ENCODE results near the gene PALD1.
"Not testable (repeated sequence)": the region's sequence is repeated elsewhere in the genome, so short reads cannot be mapped to it uniquely, and the experiment has no call there.

The PALD1 gene

DNA sequence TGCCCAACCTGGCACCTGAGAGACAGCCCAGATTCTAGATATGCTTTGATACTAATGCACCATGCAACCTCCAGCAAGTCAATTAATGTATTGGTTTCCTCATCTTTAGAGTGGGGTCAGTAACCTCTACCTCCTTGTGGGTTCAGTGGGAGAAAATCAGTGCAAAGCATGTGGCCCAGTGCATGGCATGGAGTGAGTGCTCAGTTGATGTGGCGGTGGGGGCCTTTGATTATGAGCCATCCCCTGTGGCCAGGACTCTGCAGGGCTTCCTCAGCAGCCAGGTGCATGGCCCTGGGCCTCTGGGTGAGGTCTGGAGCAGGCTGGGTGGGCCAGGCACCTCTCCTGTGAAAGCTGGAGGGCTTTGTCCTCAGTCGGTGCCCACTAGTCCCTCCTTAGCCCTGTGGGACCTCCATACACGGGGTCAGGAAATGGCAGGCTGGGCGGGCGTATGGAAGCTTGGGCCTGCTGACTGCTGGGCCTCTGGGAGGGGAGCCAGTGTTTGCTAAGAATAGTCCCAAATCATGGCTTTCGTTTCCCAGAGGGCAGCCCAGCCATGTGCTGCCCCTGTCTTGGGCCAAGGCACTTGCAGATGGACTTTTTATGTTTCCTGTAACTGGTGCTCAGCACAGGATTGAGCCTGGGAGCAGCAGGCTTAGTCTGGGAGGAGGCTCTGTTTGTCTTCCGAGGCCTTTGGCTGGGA is 3.4 kb downstream of the PALD1 start:
- DNase-seq = peak in 18 of 51 donors; percentile 19 to 50 (median 31)

- no peak for DNase-seq
These were observed 4.6 kb downstream of the PALD1 start for GRCh38 chr10:70482982-70483760.

DNA sequence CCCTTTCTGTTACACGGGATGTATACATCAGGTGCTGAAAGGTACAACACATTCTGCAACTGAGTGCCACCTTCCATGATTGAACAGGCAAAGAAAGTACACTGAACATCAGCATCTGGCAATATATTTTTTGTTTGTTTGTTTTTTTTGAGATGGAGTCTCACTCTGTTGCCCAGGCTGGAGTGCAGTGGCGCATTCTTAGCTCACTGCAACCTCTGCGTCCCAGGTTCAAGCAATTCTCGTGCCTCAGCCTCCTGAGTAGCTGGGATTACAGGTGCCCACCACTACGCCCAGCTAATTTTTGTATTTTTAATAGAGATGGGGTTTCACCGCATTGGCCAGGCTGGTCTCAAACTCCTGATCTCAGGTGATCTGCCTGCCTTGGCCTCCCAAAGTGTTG is 5.3 kb downstream of the PALD1 start:
- not testable (repeated sequence) for DNase-seq

DNA sequence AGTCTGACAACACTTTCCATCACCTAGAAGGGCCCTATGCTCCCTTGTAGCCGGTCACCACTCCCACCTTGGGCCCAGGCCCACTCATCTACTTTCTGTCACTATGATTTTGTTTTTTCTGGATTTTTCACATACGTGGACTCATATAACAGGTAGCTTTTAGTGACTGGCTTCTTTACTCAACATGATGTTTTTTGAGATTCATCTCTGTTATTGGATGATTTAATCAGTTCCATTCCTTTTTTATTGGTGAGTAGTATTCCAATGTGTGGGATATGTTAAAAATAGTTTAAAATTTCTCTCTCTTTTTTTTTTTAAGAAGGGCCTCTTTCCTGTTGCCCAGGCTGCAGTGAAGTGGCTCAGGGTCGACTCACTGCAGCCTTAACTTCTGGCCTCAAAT is 9.3 kb downstream of the PALD1 start:
- no peak for DNase-seq

DNA sequence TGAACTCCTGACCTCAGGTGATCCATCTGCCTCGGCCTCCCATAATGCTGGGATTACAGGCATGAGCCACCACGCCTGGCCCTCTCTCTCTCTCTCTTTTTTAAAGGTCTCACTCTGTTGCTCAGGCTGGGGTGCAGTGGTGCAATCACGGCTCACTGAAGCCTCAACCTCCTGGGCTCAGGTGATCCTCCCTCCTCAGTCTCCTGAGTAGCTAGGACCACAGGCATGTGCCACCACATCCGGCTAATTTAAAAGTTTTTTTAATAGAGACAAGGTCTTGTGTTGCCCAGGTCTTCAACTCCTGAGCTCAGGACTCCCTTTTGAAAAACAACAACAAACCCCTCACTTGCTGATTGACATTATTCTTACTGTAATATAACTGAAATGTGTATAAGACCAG is 11.6 kb downstream of the PALD1 start:
- no peak for DNase-seq

DNA sequence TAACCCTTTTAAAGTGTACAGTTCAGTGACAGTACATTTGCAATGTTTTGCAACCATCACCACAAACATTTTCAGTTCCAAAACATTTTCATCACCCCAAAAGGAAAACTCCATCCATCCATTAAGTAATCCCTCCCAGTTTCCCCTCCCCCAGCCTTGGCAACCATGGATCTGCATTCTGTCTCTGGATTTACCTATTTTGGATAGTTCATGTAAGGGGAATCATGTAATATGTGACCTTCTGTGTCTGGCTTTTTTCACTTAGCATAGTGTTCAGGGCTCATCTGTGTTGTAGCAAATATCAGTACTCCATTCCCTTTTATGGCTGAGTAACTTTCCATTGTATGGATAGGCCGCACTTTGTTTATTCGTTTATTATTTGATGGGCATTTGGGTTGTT is 13.0 kb downstream of the PALD1 start:
- no peak for DNase-seq

DNA sequence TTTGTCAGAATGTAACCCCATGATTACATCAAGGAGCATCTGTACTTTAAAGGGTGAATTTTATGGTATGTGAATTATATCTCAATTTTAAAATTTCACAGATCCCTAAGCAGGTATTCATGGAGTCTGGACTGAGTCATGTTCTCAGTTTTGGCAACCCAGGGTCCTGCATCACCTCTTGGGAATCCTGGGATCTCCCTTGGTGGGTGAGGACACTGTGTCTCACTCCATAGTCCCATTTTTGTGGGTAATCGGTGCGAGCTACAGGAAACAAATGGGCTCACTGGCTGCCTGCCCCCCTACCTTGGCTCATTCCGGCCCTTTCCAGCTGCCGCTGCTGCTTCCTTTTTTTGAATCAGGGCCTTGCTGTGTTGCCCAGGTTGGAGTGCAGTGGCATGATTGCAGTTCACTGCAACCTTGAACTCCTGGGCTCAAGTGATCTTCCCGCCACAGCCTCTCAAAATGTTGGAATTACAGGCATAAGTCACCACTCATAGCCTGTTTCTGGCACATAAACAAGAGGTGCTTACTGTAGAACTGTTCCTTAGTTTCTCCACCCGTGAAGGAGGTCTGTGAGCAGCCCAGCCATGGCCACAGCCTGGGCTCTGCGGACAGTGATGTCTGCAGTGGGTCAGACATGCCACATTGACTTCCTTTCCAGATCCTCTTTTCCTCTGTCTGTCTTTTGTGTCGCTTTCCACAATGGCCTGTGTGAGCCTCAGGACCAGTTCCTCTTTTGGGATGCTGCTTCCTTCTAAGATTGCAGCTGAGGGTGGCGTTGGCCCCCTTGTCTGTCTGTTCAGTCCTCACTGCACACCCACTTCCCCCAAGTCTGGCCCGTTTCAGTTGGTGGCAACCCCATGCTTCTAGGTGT is 14.5 kb downstream of the PALD1 start:
- peak in 9 of 51 donors; percentile 16 to 30 (median 21) for DNase-seq

DNA sequence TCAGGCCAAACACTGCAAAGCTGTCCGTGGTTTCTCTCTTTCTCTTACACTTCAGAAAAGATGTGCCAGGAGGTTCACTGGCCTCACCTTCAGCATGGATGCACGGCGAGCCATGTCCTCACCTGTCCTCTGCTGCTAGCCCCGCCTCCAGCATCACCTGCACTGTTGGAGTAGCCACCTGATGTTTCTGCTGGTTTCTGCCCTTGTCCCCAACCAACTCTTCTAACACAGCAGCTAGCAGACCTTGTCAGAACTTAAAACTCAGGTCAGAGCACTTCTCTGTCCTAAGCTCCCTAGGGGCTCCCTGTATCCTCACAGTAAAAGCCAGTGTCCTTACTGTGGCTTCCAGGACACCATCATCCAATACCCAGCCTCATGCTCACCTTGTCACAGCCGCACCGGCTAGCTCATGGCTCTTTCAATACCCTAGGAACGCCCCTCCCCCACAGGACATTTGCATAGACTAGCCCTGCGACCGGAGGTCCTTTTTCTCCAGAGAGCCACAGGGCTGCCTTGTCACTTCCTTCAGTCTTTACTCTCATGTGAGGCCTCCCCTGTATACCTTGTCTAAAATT is 15.2 kb downstream of the PALD1 start:
- DNase-seq = no peak

DNA sequence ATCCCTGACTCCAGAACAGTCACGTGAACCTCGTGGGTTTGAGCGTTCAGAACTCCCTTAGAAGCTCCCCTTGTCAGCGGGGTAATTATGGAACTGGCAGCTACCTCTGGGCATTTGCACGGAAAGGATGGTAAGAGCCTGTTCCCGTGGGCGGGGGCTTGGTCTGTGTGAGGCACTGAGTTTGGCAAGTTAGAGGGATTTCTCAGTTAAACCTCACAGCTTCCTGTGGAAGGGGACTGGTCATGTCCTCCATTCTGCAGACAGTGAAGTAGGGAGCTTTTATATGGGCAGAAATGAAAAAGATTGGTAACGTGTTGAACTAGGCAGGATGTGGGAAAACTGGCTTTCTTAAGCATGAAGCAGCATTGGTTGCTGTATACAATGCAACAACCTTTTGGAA is 16.0 kb downstream of the PALD1 start:
- no peak for DNase-seq

- peak in 10 of 51 donors; percentile 15 to 30 (median 22) for DNase-seq
These were observed 16.4 kb downstream of the PALD1 start for GRCh38 chr10:70494966-70495365.

DNA sequence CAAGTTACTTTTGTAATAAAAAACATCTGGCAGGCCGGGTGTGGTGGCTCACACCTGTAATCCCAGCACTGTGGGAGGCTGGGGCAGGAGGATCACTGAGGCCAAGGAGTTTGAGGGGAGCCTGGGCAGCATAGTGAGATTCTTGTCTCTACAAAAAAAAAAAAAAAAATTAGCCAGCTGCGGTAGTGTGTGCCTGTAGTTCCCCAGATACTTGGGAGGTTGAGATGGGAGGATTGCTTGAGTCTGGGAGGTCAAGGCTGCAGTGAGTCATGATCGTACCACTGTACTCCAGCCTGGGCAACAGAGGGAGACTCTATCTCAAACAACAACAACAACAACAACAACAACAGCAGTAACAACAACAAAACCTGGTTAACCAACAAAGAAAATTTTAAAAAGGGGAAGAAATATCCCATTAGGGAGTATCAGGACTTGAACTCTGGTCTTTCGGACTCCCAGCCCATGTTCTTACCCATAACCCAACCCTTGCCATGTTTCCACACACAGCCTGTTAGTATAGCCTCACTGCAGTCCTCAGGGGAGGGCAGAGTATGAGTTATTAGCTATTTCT is 17.2 kb downstream of the PALD1 start:
- DNase-seq = no peak

DNA sequence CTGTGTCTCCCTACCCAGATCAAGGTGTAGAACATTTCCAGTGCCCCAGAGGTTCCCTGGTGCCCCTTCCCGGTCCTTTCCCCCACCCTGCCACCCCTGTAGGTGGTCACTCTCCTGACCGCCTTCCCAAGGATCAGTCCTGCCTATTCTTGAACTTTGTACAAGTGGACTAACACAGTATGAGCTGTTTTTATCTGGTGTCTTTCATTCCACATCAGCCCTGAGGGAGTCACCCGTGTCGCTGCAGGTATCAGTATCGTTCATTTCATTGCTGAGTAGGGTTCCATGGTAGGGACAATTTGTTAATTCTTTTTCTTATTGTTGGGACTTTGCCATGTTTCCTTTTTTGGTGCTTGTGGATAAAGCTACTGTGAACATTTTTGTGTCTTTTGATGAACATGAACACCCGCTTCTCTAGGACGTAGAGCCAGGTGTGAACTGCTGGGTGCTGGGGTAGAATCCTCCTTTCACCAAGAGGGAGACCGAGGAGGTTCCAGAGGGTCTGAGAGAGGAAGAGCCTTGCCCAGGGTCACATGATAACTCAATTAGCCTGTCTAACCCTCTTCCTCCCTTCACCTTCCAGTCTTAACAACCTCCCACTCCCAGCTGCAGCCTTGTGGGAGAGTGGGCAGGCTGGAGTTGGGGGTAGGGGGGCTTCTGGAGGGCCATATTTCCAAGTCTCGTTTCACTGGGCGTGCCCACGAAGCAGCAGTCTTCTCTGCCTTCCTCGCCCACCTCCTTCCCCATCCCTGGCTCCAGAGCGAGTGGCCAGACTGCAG is 18.0 kb downstream of the PALD1 start:
- DNase-seq = no peak

- no peak for DNase-seq
These were observed 18.6 kb downstream of the PALD1 start for GRCh38 chr10:70497120-70497545.

GRCh38 chr10:70498970-70499835 is 20.6 kb downstream of the PALD1 start:
- no peak for DNase-seq

DNA sequence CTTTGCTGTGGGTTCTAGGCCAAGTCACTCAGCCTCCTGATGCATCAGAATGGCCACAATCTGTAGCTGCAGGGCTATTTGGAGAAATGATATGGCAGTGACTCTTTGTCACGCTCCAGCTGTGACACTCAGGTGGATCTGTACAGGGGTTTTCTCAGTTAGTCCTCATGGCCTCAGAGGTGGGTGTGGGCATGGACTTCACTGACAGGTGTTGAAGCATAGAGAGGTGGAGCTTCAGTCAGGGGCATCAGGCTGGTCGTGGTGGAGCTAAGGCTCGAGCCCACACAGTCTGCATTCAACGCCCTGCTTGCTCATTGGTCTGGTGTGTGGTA is 21.2 kb downstream of the PALD1 start:
- DNase-seq = no peak

DNA sequence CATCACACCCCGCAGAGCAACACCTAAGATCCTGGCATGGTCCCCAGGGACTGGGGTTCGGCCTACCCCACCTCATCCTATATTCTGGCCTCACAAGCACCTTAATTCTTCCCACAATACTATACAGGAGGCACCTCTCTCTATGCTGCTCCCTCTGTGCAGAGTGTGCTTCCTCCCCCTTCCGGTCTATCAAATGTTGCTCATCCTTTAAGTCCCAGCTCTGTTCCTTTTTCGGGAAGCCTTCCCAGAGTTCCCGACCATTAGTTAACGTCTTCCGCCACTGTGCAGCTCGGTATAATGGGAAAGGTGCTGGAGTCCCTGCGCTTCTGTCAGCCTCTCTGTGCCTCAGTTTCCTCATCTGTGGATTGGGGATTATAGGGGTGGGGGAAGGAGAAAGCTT is 21.8 kb downstream of the PALD1 start:
- no peak for DNase-seq

GRCh38 chr10:70500812-70501301 is 22.3 kb downstream of the PALD1 start:
- DNase-seq = no peak

DNA sequence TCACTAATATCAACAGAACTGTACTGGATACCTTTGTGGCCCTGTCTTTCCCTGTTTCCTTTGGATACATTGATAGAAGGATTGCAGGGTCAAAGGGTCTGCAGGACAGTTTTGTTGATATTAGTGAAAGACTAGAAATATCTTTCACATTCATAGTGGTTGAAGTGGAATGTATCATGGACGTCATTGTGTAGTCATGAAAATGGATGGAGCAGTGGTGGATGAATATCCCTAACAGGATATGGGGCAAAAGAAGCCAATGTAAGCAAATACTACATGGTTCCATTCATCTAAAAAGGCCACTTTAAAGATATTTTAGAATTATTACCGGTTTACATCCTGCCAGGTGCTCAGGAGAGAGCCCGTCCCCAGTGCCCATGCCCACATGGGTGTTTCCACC is 23.8 kb downstream of the PALD1 start:
- DNase-seq = no peak

GRCh38 chr10:70503776-70504175 is 25.2 kb downstream of the PALD1 start:
- no peak for DNase-seq
